ENCODE measurements around the gene PLA2G4D.

PLA2G4D gene

DNA sequence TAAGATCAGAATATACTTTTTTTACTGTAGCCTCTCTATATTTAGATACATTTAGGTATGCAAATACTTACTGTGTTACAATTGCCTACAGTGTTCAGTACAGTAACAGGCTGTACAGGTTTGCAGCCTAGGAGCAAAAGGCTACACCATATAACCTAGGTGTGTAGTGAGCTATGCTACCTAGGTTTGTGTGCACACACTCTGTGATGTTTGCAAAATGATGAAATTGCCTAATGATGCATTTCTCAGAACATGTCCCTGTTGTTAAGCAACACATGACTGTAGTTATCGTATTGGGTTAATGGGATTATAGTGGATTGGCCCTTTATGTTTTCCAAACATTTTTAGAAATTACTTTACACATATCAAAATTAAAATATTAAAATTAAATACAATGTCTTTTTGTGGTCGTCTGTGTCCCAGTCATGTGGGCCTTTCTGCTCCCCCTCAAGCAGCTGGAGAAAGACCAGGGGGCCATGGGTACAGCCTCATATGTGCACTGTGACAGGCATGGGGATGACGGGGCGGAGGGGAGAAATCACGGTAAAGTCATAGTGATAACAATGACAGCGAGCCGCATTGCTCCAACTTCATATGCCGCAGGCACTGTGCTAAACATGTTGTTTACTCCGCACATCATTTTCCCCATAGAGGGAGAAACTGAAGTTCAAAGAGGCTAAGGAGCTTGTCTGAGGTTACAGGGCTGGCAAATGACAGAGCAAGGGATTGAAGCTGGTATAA lies 46.1 kb downstream of the PLA2G4D start:
- no peak for DNase-seq

DNA sequence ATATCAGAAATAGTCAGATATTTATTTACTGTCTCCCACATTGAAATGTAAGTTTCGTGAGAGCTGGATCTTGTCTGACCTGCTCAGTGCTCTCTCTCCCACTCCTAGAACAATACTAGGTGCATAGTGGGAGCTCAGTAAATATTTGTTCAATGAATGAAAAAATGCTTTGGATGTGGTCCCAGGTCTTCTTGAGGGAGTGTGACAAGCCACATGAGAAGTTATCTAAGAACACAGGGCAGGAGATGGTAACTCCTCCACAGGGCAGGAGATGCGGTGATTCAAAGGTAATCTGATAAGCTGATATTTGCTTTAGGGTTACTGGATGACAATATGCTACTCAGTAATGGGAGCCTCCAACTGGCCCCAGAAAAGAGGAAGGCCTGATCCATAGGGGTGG lies 47.8 kb downstream of the PLA2G4D start:
- DNase-seq: no peak

DNA sequence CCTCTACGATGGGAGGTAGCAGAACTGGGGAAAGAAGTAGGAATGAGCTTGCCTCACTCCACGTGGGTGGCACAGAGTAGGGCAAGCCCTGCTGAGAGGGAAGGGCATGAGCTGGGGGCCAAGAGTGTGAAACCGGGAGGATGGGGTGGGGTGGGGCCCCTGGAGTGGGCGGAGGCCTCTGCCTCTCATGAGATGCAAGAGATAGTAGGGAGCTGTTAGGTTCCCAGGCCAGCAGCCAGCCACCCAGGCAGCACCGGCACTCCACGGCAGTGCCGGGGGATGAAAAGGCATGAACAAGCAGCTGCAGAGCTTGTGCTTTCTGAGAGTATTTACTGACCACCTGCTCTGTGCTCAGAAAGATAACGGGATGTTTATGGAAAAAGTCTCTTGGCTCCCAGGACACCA lies 49.1 kb downstream of the PLA2G4D start:
- no peak for DNase-seq

DNA sequence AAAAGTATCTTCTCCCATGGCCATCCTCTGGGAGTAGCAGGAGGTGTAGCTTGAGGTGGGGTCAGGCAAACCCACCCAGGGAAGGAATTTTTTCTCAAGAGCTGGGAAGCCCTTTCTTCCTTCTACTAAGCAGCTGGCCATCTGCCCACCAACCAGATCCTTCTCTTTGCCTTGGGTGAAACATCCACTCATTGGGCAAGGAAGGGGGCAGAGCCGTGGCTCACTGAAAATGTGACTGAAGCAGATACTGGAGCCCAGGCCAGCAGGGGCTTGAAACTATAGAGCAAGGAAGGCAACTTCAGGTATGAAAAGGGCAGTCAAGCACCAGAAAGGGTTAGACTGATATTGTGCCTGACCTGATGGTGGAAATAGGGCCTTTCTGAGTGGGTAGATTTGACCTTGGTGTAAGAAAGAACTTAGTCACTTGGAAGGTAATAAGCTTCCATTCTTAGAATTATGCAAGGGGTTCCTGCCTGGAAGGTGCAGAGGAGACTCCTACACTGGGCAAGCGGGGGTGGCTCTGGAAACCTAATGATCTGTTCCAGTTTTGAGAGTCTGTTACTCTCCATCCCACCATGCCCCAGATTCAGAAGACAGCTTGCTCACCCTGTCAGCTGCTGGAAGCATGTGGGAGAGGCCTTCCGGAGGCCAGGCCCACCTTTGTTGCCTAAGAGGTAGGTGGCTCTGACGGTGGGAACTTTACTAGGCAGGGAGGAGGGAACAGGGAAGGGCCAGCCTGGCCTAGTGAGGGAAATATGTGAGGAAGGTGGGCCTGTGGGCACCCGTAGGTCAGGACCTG lies 51.6 kb downstream of the PLA2G4D start:
- no peak for DNase-seq

- no peak for DNase-seq
Measured at GRCh38 chr15:42038401-42038800, 56.0 kb downstream of the PLA2G4D start.

DNA sequence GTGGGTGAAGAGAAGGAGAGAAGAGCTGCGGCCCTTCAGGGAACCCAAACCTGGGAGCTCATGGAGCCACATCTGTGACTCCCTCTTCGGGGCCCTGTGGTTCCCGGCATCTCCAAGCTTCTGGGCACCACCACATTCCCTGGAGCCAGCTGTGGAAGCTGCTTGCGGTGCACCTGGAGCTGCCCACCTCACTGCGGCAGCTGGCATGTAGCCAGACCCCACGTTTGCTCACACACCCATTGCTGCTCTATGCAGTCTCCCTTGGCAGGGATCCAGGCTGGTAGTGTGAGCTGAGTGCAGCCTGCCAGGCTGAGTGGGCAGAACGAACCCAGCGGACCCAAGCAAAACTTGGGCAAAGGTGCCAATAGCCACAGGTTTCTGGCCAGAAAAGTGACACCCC lies 56.7 kb downstream of the PLA2G4D start:
- no peak for DNase-seq

DNA sequence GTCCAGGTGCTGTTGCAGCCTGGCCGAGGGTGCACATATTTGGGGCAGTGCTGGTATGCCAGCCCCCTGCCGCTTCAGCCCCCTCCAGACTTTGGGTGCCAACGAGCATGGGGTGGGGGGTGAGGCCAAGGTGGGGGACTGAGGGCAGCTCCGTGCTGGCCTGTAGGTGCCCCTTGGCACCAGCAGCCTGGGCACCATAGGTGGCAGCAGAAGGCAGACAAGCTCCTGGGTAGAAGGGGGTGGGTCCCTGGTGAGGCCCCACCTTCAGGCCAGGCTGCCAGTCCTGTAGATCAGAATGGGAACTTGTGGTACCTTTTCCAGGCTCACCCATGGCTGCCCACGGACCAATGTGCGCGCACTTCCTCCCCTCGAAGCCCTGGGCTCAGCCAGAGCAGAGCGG lies 57.4 kb downstream of the PLA2G4D start:
- DNase-seq: no peak

DNA sequence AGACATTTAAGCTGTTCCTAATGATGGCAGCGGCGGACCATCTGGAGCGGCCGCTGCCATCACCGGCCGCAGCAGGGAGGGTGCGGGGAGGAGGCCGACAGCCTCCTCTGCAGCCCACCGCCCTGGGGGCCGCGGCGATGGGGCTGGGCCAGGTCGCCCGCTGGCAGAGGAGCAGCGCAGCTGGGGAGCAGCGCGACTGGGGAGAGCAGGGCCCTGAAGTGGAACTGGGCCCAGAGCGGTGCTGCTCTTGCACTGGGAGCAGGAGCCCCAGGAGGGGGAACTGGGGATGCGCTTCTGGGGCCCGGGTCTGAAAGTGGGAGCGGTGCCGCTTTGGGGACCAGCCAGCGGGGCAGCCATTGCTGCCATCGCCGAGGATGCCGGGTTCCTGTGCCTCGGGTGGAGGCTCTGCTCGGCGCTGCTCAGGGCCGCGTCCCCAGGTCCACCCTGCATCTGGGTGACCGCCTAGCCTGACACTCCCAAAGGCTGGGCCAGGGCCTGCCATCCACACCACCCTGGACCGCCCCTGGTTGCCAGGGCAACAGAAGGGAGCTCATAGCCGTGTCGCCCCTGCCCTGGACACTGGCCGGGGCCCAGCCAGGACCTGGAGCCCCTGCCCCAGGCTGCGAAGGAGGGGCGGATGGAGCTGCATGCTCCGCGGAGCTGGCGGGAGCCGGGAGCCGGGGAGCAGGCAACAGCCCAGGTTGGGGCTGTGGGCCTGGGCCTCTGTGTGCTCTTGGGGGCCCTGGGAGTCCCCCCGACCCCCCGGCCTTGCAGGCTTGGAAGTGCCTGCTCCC lies 58.1 kb downstream of the PLA2G4D start:
- DNase-seq: no peak

- no peak for DNase-seq
Measured at GRCh38 chr15:42035435-42035761, 59.0 kb downstream of the PLA2G4D start.

GRCh38 chr15:42034628-42035434 lies 59.5 kb downstream of the PLA2G4D start:
- no peak for DNase-seq

GRCh38 chr15:42033214-42033873 lies 61.0 kb downstream of the PLA2G4D start:
- DNase-seq: no peak

GRCh38 chr15:42032376-42033213 lies 61.8 kb downstream of the PLA2G4D start:
- DNase-seq: no peak

- DNase-seq: no peak
Measured at GRCh38 chr15:42031198-42031915, 63.0 kb downstream of the PLA2G4D start.

GRCh38 chr15:42027521-42027920 lies 66.8 kb downstream of the PLA2G4D start:
- no peak for DNase-seq

DNA sequence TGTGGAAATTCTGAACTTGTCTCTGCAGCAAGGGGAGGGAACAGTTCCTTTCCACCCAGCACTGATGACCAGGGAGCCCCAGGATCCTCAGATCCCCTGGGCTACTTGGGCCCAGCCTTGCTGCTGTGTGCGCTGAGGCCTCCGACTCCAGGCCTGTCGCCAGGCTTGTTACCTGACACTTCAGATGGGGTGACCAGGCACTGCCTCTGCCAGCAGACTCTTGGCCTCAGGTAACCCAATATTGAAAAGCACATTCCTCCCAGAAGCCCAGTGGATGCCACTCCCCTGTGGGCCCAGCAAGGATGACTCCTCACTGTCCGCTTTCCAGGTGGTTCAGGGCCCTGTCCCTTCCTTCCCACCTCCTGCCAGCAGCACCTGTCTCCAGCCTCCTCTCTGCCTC lies 70.1 kb downstream of the PLA2G4D start:
- no peak for DNase-seq

- no peak for DNase-seq
Measured at GRCh38 chr15:42021593-42021992, 72.8 kb downstream of the PLA2G4D start.

DNA sequence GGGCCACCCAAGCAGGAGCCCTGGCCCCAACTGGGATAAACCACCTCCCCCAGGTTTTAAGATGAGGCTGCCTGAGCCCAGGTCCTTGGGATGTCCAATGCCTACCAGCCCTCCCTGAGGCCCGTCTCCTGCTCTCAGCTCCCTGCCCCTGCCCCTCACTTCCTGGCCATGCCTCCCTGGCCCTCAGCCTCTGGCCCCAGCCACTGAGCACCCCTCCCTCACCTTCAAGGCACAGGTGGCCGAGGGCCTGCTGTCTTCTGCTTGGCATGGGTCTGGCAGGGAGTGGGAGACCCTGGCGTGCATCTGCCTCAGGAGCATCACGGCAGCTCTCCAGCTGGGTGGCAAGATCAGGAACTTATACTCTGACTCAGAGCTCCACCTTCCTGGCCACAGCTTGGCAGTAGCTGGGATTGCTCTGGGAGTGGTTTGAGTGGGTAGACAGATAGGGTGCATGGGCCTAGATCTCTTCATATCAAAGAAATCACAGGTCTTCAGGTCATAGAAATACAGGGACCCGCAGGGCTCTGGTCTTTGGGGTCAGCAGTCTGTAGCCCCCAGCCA lies 73.6 kb downstream of the PLA2G4D start, which contains the start of gene PLA2G4E:
TSS of gene PLA2G4E (minus strand) at position 330 of the 561 bp plus-strand sequence. CDS start at position 318, 12 bp downstream.
- no peak for DNase-seq

- no peak for DNase-seq
Measured at GRCh38 chr15:42018306-42019224, 75.8 kb downstream of the PLA2G4D start.
